Stomach (tissue), 4 donors: ENCODE measurements around the gene MINDY3.

Experiments used
- CTCF ChIP-seq, 7 experiments: fragments of 450-650 bp in 4 of 7; fragments of 200-600 bp in 3 of 7; sonication (generic) in 3 of 7; IDR thresholded peaks; one replicate each; pipeline ENCODE4 v1.5.1; 2016 to 2019; ENCODE audit warnings: antibody characterized with exemption in 7 of 7, control low read depth in 2 of 7, mild to moderate bottlenecking in 1 of 7
- POLR2AphosphoS5 ChIP-seq, 3 donors: sonication (generic); formaldehyde crosslinking; IDR thresholded peaks; one replicate each; pipeline ENCODE4 v1.6.1; 2016; ENCODE audit warnings: antibody characterized with exemption in 3 of 3

- TF ChIP-seq CTCF (IDR thresholded peaks at IDR 0.05): no peak
- no peak for TF ChIP-seq POLR2AphosphoS5 (IDR thresholded peaks at IDR 0.05)
Measured at GRCh38 chr10:15808204-15808797, 52.0 kb downstream of the MINDY3 start.
